Upper lobe of right lung (tissue), 1 donor: ENCODE measurements around the gene SLC15A4. TPM values are rescaled to one million over a fixed set of nuclear protein-coding genes. Genes with fewer than 3 reads are reported as not detected.
A peak's percentile ranks its signal among the peaks of the same experiment; 100 is the strongest.

Experiments
- ATAC-seq: fragments of 200-7000 bp; cut with Tn5 transposase; one replicate; pipeline ENCODE4 v1.9.1; 2020; ENCODE audit warnings: mild to moderate bottlenecking, moderate library complexity
- DNase-seq: peaks from one replicate; pipeline ENCODE4 v3.0.0-alpha.2; 2020
- H3K27ac ChIP-seq: fragments of 200-600 bp; one replicate; pipeline ENCODE4 v1.8.0; 2022
- H3K27me3 ChIP-seq: fragments of 200-600 bp; one replicate; pipeline ENCODE4 v1.8.0; 2022; ENCODE audit warnings: mild to moderate bottlenecking
- H3K36me3 ChIP-seq: fragments of 200-600 bp; one replicate; pipeline ENCODE4 v1.8.0; 2022
- H3K4me1 ChIP-seq: fragments of 200-600 bp; one replicate; pipeline ENCODE4 v1.8.0; 2022
- H3K4me3 ChIP-seq: fragments of 200-600 bp; one replicate; pipeline ENCODE4 v1.8.0; 2022; ENCODE audit warnings: mild to moderate bottlenecking
- H3K9me3 ChIP-seq: fragments of 200-600 bp; one replicate; pipeline ENCODE4 v1.8.0; 2022
- intact Hi-C: fragments of 100-400 bp; cut with DNase I; formaldehyde crosslinking; loops from one replicate; pipeline ENCODE4 v1.11.0; 2022
- total RNA-seq: library from RNA; stranded (reverse); fragmentation: NEBNext Ultra II Directional; extraction: Animal tissue kit (Norgen Biotek cat#: 25700); gene quantifications from one replicate; pipeline ENCODE4 v1.2.1, GENCODE V29; 2021
- TF ChIP-seq, protein P1 (sequence below): fragments of 200-600 bp; IDR thresholded peaks from one replicate; pipeline ENCODE4 v1.8.0; 2022; ENCODE audit warnings: antibody characterized with exemption
- donor health status: DM: no; HTN: yes; CAD: no; lungs with severe emphysema.

SLC15A4 gene
- total RNA-seq, 1 donor from 2014 or later = 31.3 TPM

- Histone ChIP-seq H3K36me3 (peaks cover 96% of the 10 kb centered on the region), H3K4me3 (no peak overlapping the region), H3K27me3 (no peaks in the 10 kb centered on the region), H3K4me1 (peaks cover 12% of the 10 kb centered on the region), H3K9me3 (no peaks in the 10 kb centered on the region), H3K27ac (no peak overlapping the region)
- no peak for ATAC-seq
- intact Hi-C loops = no loop called here
- peak; percentile 61 for DNase-seq
- TF ChIP-seq, protein P1, sequence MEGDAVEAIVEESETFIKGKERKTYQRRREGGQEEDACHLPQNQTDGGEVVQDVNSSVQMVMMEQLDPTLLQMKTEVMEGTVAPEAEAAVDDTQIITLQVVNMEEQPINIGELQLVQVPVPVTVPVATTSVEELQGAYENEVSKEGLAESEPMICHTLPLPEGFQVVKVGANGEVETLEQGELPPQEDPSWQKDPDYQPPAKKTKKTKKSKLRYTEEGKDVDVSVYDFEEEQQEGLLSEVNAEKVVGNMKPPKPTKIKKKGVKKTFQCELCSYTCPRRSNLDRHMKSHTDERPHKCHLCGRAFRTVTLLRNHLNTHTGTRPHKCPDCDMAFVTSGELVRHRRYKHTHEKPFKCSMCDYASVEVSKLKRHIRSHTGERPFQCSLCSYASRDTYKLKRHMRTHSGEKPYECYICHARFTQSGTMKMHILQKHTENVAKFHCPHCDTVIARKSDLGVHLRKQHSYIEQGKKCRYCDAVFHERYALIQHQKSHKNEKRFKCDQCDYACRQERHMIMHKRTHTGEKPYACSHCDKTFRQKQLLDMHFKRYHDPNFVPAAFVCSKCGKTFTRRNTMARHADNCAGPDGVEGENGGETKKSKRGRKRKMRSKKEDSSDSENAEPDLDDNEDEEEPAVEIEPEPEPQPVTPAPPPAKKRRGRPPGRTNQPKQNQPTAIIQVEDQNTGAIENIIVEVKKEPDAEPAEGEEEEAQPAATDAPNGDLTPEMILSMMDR = no peak
These were observed 27.2 kb downstream of the SLC15A4 start for GRCh38 chr12:128796439-128797118.

DNA sequence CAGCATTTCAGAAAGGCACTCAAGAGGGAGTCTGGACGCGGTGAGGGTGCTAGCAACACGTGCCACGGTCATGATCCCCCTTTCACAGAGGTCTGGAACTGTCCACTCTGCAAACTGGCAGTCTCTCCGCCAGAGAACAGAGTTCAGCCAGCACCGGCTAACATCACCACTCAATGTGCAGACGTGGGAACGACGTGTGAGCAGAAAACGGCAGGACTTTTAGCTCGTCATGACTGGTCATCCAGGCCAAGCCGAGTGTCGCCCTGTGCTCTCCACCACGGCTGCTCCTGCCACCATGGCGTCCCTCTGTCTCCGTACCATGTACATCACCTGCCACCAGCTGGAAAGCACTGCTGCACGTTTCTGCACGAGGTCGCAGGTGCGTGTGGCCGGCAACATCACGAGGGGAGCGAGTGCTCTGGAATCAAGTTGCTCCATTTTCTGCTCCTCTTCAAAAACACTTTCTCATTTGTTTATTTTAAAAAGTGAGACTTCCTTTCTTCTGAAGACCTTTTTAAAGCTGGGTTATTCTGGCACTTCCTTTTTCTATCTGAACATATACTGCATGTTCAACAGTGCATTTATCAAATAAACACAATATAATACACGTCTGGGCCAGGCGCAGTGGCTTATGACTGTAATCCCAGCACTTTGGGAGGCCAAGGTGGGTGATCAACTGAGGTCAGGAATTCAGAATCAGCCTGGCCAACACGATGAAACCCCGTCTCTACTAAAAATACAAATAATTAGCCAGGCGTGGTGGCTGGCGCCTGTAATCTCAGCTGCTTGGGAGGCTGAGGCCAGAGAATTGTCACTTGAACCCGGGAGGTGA lies 28.0 kb downstream of the SLC15A4 start:
- no peak for ATAC-seq
- TF ChIP-seq, protein P1 = no peak
- peaks cover 12% of the 10 kb centered on the region for H3K4me1 ChIP-seq
- H3K36me3 ChIP-seq = peaks cover 94% of the 10 kb centered on the region
- intact Hi-C loops = no loop called here
- no peak overlapping the region for H3K4me3 ChIP-seq
- H3K27ac ChIP-seq = no peak overlapping the region
- DNase-seq = peak; percentile 40
- no peaks in the 10 kb centered on the region for H3K9me3 ChIP-seq
- H3K27me3 ChIP-seq = no peaks in the 10 kb centered on the region

- Histone ChIP-seq H3K4me1 (peaks cover 12% of the 10 kb centered on the region), H3K27me3 (no peaks in the 10 kb centered on the region), H3K4me3 (no peak overlapping the region), H3K27ac (no peak overlapping the region), H3K36me3 (peaks cover 88% of the 10 kb centered on the region), H3K9me3 (no peaks in the 10 kb centered on the region)
- intact Hi-C loops = no loop called here
- TF ChIP-seq, protein P1 = no peak
- ATAC-seq (peak; percentile 14), DNase-seq (no peak)
These were observed 28.9 kb downstream of the SLC15A4 start for GRCh38 chr12:128794661-128795529.

GRCh38 chr12:128793701-128794100 lies 30.1 kb downstream of the SLC15A4 start:
- peaks cover 12% of the 10 kb centered on the region for H3K4me1 ChIP-seq
- intact Hi-C loops = no loop called here
- no peak for ATAC-seq
- H3K27ac ChIP-seq = no peak overlapping the region
- no peak overlapping the region for H3K4me3 ChIP-seq
- H3K9me3 ChIP-seq = no peaks in the 10 kb centered on the region
- peaks cover 76% of the 10 kb centered on the region for H3K36me3 ChIP-seq
- peak; percentile 38 for DNase-seq
- no peaks in the 10 kb centered on the region for H3K27me3 ChIP-seq
- TF ChIP-seq, protein P1 = no peak

DNA sequence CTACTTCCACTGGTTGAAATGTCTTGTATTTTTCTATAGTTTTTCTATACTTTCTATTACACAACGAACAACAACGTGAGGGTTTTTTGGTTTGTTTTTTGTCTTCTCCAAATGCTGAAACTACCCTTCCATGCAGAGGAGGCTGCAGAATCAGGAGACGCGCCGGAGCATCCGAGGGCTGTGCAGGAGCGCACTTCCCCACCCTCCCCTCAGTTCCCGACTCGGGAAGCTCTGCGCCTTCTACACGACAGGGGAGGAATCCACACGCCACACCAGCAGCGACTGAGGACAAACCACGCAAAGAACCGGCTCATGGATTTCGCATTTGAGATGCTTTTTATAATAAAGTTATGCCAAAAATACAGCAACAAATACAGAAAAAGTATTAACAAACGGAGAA lies 30.9 kb downstream of the SLC15A4 start:
- DNase-seq = peak; percentile 6
- intact Hi-C loops = no loop called here

More for the DNA sequence above, 30.9 kb downstream of the SLC15A4 start:
- Histone ChIP-seq H3K27ac (no peak overlapping the region), H3K4me1 (peaks cover 12% of the 10 kb centered on the region), H3K4me3 (no peak overlapping the region), H3K9me3 (no peaks in the 10 kb centered on the region), H3K27me3 (no peaks in the 10 kb centered on the region), H3K36me3 (peaks cover 67% of the 10 kb centered on the region)
- TF ChIP-seq, protein P1 = no peak
- no peak for ATAC-seq
